Thyroid gland (tissue), 4 donors: ENCODE data around the gene SSH3. TPM values are rescaled to one million over a fixed set of nuclear protein-coding genes. Genes with fewer than 3 reads are reported as not detected.
A peak's percentile ranks its signal among the peaks of the same experiment; 100 is the strongest.

Experiments
- DNase-seq, 2 donors: peaks; one replicate each; pipeline ENCODE4 v3.0.0-alpha.2; 2019
- H3K27ac ChIP-seq, 3 donors: fragments of 200-600 bp; sonication (generic); 1 replicate in 2 of 3; 2 replicates in 1 of 3; pipeline ENCODE4 v1.5.1; 2016 to 2019; ENCODE audit warnings: mild to moderate bottlenecking in 1 of 3, moderate library complexity in 1 of 3
- H3K27me3 ChIP-seq: fragments of 200-600 bp; sonication (generic); one replicate; pipeline ENCODE4 v1.5.1; 2019
- H3K36me3 ChIP-seq, 2 donors: fragments of 200-600 bp; sonication (generic); one replicate each; pipeline ENCODE4 v1.5.1; 2016 to 2019
- H3K4me1 ChIP-seq, 2 donors: fragments of 200-600 bp; sonication (generic); one replicate each; pipeline ENCODE4 v1.5.1; 2017 to 2019
- H3K4me3 ChIP-seq, 3 donors: fragments of 200-600 bp; sonication (generic); replicated peaks in 1 of 3; 1 replicate in 2 of 3; 2 replicates in 1 of 3; pipeline ENCODE4 v1.5.1; 2016; ENCODE audit warnings: mild to moderate bottlenecking in 1 of 3
- H3K9me3 ChIP-seq: fragments of 200-600 bp; sonication (generic); one replicate; pipeline ENCODE4 v1.5.1; 2017
- POLR2A ChIP-seq, 2 donors: fragments of 450-650 bp; IDR thresholded peaks; one replicate each; pipeline ENCODE4 v1.6.1; 2017; ENCODE audit warnings: antibody characterized with exemption in 2 of 2, mild to moderate bottlenecking in 2 of 2, moderate library complexity in 1 of 2
- WGBS, 2 donors: methylation state at CpG; one replicate each; pipeline ENCODE4 v1.1.5; 2017; 5-methylcytosine and 5-hydroxymethylcytosine counted together
- intact Hi-C: fragments of 100-400 bp; cut with DNase I; formaldehyde crosslinking; loops from one replicate; pipeline ENCODE4 v1.15.1; 2023
- total RNA-seq, 4 donors: library from RNA; depleted of rRNA; stranded (reverse); fragments of >200 nt; gene quantifications; one replicate each; pipeline ENCODE4 v1.2.3, GENCODE V29; 2016
- TF ChIP-seq, protein P1 (sequence below), 6 experiments: fragments of 200-600 bp in 3 of 6; fragments of 450-650 bp in 3 of 6; sonication (generic) in 3 of 6; IDR thresholded peaks; one replicate each; pipeline ENCODE4 v1.5.1; 2016 to 2019; ENCODE audit warnings: antibody characterized with exemption in 6 of 6, mild to moderate bottlenecking in 2 of 6, inconsistent platforms in 1 of 6, moderate library complexity in 1 of 6

SSH3 gene
- total RNA-seq, 4 donors from 2014 or later, result 50.5 to 59.9 (median 54.4) TPM

- peak overlapping the region; percentile 41 to 74 (median 67) for H3K27ac ChIP-seq
- intact Hi-C loops, result no loop called here
- no peaks in the 10 kb centered on the region for H3K27me3 ChIP-seq
- H3K9me3 ChIP-seq, result no peaks in the 10 kb centered on the region
- H3K4me3 ChIP-seq, result peak overlapping the region in 1 of 3 donors; percentile 7
- TF ChIP-seq, protein P1, sequence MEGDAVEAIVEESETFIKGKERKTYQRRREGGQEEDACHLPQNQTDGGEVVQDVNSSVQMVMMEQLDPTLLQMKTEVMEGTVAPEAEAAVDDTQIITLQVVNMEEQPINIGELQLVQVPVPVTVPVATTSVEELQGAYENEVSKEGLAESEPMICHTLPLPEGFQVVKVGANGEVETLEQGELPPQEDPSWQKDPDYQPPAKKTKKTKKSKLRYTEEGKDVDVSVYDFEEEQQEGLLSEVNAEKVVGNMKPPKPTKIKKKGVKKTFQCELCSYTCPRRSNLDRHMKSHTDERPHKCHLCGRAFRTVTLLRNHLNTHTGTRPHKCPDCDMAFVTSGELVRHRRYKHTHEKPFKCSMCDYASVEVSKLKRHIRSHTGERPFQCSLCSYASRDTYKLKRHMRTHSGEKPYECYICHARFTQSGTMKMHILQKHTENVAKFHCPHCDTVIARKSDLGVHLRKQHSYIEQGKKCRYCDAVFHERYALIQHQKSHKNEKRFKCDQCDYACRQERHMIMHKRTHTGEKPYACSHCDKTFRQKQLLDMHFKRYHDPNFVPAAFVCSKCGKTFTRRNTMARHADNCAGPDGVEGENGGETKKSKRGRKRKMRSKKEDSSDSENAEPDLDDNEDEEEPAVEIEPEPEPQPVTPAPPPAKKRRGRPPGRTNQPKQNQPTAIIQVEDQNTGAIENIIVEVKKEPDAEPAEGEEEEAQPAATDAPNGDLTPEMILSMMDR (IDR thresholded peaks at IDR 0.05), result no peak
- TF ChIP-seq POLR2A (IDR thresholded peaks at IDR 0.05), result no peak
- peaks cover 23 to 26% of the 10 kb centered on the region in 2 donors for H3K36me3 ChIP-seq
- DNase-seq, result no peak
- WGBS, 2 donors, result 81 to 90% methylated on average over 3 to 7 of the region's 16 CpGs
- H3K4me1 ChIP-seq, result peaks cover 35 to 77% of the 10 kb centered on the region in 2 donors
These were observed 26.5 kb upstream of the SSH3 start for GRCh38 chr11:67276781-67277230.

- H3K4me1 ChIP-seq, result peaks cover 35 to 71% of the 10 kb centered on the region in 2 donors
- H3K4me3 ChIP-seq, result peak overlapping the region in 1 of 3 donors; percentile 7
- peak overlapping the region; percentile 41 to 74 (median 67) for H3K27ac ChIP-seq
- intact Hi-C loops, result no loop called here
- WGBS, 2 donors, result 39 to 71% methylated on average over 13 to 16 of the region's 24 CpGs
- H3K36me3 ChIP-seq, result peaks cover 29 to 32% of the 10 kb centered on the region in 2 donors
- no peaks in the 10 kb centered on the region for H3K27me3 ChIP-seq
- peak in 1 of 2 donors; percentile 19 for TF ChIP-seq POLR2A (IDR thresholded peaks at IDR 0.05)
- TF ChIP-seq, protein P1 (IDR thresholded peaks at IDR 0.05), result no peak
- H3K9me3 ChIP-seq, result no peaks in the 10 kb centered on the region
- peak; percentile 62 to 67 for DNase-seq
These were observed 25.9 kb upstream of the SSH3 start for GRCh38 chr11:67277231-67277961.

GRCh38 chr11:67278135-67278938 is 25.0 kb upstream of the SSH3 start:
- TF ChIP-seq, protein P1 (IDR thresholded peaks at IDR 0.05), result no peak
- TF ChIP-seq POLR2A (IDR thresholded peaks at IDR 0.05), result no peak
- no peaks in the 10 kb centered on the region for H3K27me3 ChIP-seq
- no peak overlapping the region for H3K4me3 ChIP-seq
- H3K36me3 ChIP-seq, result peaks cover 39 to 42% of the 10 kb centered on the region in 2 donors
- 86 to 95% methylated on average over 2 to 8 of the region's 14 CpGs for WGBS, 2 donors
- peak in 1 of 2 donors; percentile 1 for DNase-seq
- intact Hi-C loops, result no loop called here
- H3K9me3 ChIP-seq, result no peaks in the 10 kb centered on the region
- peak overlapping the region; percentile 41 to 74 (median 42) for H3K27ac ChIP-seq
- H3K4me1 ChIP-seq, result peaks cover 29 to 61% of the 10 kb centered on the region in 2 donors

DNA sequence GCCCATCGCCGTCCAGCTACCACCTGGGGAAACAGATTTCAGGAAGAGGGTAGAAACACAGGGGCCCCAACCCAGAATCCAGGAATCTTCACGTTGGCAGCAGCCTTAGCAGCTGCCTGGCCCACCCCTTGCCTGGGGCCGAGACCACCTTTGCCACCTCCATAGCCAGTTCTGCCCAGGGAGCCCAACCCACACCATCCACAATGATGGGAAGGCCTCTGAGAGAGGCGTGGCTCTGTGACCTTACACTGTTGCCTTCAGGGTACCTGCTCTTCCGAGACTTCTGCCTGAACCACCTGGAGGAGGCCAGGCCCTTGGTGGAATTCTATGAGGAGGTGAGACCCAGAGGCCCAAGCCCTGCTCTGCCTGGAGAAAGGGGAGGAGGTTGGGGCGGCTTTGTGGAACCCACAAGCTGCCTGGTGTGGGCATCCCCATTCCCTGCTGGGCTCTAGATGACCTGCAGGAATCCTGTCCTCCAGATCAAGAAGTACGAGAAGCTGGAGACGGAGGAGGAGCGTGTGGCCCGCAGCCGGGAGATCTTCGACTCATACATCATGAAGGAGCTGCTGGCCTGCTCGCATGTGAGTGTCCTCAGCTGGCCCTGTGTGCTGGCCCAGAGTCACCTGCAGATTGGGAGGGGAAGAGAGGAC is 24.3 kb upstream of the SSH3 start:
- Histone ChIP-seq H3K4me3 (no peak overlapping the region), H3K27me3 (no peaks in the 10 kb centered on the region), H3K36me3 (peaks cover 46 to 48% of the 10 kb centered on the region in 2 donors), H3K27ac (no peak overlapping the region), H3K9me3 (no peaks in the 10 kb centered on the region), H3K4me1 (peaks cover 22 to 54% of the 10 kb centered on the region in 2 donors)
- 89 to 92% methylated on average over 11 to 13 of the region's 14 CpGs for WGBS, 2 donors
- DNase-seq, result peak in 1 of 2 donors; percentile 2
- intact Hi-C loops, result no loop called here
- no peak for TF ChIP-seq POLR2A (IDR thresholded peaks at IDR 0.05)
- TF ChIP-seq, protein P1 (IDR thresholded peaks at IDR 0.05), result no peak
